Spleen (tissue), 7 donors: Measurements from ENCODE around the gene ELOVL3.

Experiments
- POLR2AphosphoS5 ChIP-seq, 3 donors: sonication (generic); formaldehyde crosslinking; IDR thresholded peaks; one replicate each; pipeline ENCODE4 v1.5.1; 2017; ENCODE audit warnings: antibody characterized with exemption in 3 of 3
- TF ChIP-seq, protein P1 (sequence below), 11 experiments: fragments of 200-600 bp in 7 of 11; fragments of 450-650 bp in 4 of 11; sonication (generic) in 4 of 11; IDR thresholded peaks in 8 of 11; conservative IDR thresholded peaks in 3 of 11; 1 replicate in 7 of 11; 2 replicates in 4 of 11; pipeline versions ENCODE4 v1.4.0 to v1.8.0; 2016 to 2021; ENCODE audit warnings: antibody characterized with exemption in 11 of 11, inconsistent platforms in 4 of 11, mild to moderate bottlenecking in 1 of 11
- donor health status: DM: no; HTN: no; CAD: no; lungs with moderate emphysema.
- donor health status: DM: no; HTN: no; CAD: no.
- donor health status: DM: no; HTN: no; CAD: no.

DNA sequence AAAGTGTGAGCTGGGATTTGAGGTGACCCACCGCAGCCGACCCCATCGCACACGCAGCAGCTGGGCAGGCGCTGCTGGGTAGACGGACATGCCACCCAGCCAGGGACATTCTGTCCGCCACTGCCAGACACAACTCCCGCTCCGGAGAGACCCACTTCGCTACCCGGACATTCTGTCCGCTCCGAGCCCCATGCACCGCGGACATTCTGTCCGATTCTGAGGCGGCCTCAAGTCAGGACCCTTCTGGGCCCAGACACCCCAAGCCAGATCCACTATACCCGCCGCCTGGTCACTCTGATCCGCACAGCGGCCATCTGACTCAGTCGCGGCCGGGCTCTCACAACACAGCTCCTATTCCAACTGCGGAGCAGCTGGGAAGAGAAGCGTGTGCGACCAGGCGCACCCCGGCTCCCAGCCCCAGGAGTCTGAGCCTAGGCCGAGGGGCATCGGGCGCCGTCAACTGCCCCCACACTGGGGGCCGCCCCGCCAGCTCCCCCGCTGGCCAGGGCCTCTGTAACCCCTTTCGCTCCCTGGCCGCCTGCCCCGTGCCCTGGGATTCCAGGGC lies 14.4 kb downstream of the ELOVL3 start:
- TF ChIP-seq POLR2AphosphoS5 (IDR thresholded peaks at IDR 0.05) = peak in 1 of 3 donors; percentile 18
- TF ChIP-seq, protein P1, sequence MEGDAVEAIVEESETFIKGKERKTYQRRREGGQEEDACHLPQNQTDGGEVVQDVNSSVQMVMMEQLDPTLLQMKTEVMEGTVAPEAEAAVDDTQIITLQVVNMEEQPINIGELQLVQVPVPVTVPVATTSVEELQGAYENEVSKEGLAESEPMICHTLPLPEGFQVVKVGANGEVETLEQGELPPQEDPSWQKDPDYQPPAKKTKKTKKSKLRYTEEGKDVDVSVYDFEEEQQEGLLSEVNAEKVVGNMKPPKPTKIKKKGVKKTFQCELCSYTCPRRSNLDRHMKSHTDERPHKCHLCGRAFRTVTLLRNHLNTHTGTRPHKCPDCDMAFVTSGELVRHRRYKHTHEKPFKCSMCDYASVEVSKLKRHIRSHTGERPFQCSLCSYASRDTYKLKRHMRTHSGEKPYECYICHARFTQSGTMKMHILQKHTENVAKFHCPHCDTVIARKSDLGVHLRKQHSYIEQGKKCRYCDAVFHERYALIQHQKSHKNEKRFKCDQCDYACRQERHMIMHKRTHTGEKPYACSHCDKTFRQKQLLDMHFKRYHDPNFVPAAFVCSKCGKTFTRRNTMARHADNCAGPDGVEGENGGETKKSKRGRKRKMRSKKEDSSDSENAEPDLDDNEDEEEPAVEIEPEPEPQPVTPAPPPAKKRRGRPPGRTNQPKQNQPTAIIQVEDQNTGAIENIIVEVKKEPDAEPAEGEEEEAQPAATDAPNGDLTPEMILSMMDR (IDR thresholded peaks at IDR 0.05 in 8 of 11, conservative IDR thresholded peaks at IDR 0.05 in 3 of 11) = no peak
